Immature natural killer cell (primary cell): ENCODE results near the gene UBE2G2. TPM values are rescaled to one million over a fixed set of nuclear protein-coding genes. Genes with fewer than 3 reads are reported as not detected.

ENCODE experiments used
- polyA plus RNA-seq, 3 donors: library from polyadenylated mRNA; unstranded; fragments of 300-500 nt; fragmentation: Illumina TruSeq; gene quantifications; one replicate each; pipeline ENCODE4 v1.2.3, GENCODE V29; 2021

UBE2G2 gene
- polyA plus RNA-seq, 3 donors from 2014 or later: 43.6 to 62.9 (median 56.2) TPM

Other genes starting within 250 kb of the UBE2G2 start
- gene KRTAP10-3, start 243.0 kb downstream of the UBE2G2 start, polyA plus RNA-seq: not detected
- not detected for gene KRTAP10-4, start 228.1 kb downstream of the UBE2G2 start, polyA plus RNA-seq
- not detected for gene KRTAP10-5, start 221.2 kb downstream of the UBE2G2 start, polyA plus RNA-seq
- gene KRTAP10-6, start 209.3 kb downstream of the UBE2G2 start, polyA plus RNA-seq: not detected
- gene KRTAP10-7, start 201.2 kb downstream of the UBE2G2 start, polyA plus RNA-seq: not detected
- gene KRTAP10-8, start 189.7 kb downstream of the UBE2G2 start, polyA plus RNA-seq: not detected
- not detected for gene KRTAP10-9, start 174.7 kb downstream of the UBE2G2 start, polyA plus RNA-seq
- gene KRTAP10-10, start 164.5 kb downstream of the UBE2G2 start, polyA plus RNA-seq: not detected
- gene KRTAP10-11, start 155.4 kb downstream of the UBE2G2 start, polyA plus RNA-seq: not detected
- gene KRTAP12-4, start 147.2 kb downstream of the UBE2G2 start, polyA plus RNA-seq: not detected
- gene KRTAP12-3, start 143.9 kb downstream of the UBE2G2 start, polyA plus RNA-seq: 1 to 10 TPM in 1 of 3 donors, not detected in 2; 1.3 TPM
- not detected for gene KRTAP12-2, start 134.9 kb downstream of the UBE2G2 start, polyA plus RNA-seq
- not detected for gene KRTAP12-1, start 119.7 kb downstream of the UBE2G2 start, polyA plus RNA-seq
- gene KRTAP10-12, start 104.6 kb downstream of the UBE2G2 start, polyA plus RNA-seq: not detected
- not detected for gene TSPEAR, start 90.2 kb downstream of the UBE2G2 start, polyA plus RNA-seq
- 10 to 100 TPM; 85.2 to 95.7 (median 87.4) TPM for gene SUMO3, start 16.2 kb upstream of the UBE2G2 start, polyA plus RNA-seq
- gene PTTG1IP, start 71.9 kb upstream of the UBE2G2 start, polyA plus RNA-seq: 100 to 1,000 TPM in 1 of 3 donors, 10 to 100 TPM in 2; 67.7 to 103 (median 92.9) TPM
- gene ITGB2, start 119.1 kb upstream of the UBE2G2 start, polyA plus RNA-seq: 1,000 to 10,000 TPM; 1,416 to 2,161 (median 1,452) TPM
- 10 to 100 TPM in 2 of 3 donors, 1 to 10 TPM in 1; 7.1 to 12.4 (median 11.3) TPM for gene SLX9, start 138.2 kb upstream of the UBE2G2 start, polyA plus RNA-seq